Measurements from ENCODE around the gene ERBB4.
"Not testable (repeated sequence)": the region's sequence is repeated elsewhere in the genome, so short reads cannot be mapped to it uniquely, and the experiment has no call there.

The ERBB4 gene

GRCh38 chr2:212133337-212133736, 405.3 kb downstream of the ERBB4 start:
- no peak overlapping the region for H3K27ac Mint-ChIP-seq
- no peaks in the 10 kb centered on the region for H3K27me3 Mint-ChIP-seq
- no peaks in the 10 kb centered on the region for H3K4me1 Mint-ChIP-seq (ENCODE audit: low read depth)
- H3K4me3 Mint-ChIP-seq, result no peak overlapping the region
- H3K9me3 Mint-ChIP-seq (ENCODE audit: low read depth), result peaks cover 11% of the 10 kb centered on the region
- no peaks in the 10 kb centered on the region for H3K36me3 Mint-ChIP-seq

DNA sequence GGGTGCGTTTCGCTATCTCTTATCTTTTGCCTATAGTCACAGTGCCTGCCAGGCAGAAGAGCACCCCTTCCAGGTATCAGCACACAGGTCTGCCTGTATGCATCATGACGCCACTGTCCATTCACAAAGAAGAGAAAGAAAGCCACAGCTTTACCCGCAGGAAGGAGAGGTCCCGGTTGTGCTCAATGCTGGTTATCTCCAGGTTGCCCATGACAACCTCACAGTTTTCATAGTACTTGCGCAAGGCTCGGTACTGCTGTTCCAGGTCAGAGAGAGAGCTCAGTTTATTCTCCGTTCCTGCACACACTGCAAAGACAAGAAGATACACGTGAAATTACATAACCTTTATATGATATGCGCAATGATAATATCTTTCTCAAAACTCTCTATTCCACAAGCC, 414.0 kb downstream of the ERBB4 start:
- Mint-ChIP-seq H3K36me3 (no peaks in the 10 kb centered on the region), H3K4me1 (ENCODE audit: low read depth) (no peaks in the 10 kb centered on the region), H3K27me3 (no peaks in the 10 kb centered on the region), H3K4me3 (no peak overlapping the region), H3K9me3 (ENCODE audit: low read depth) (no peaks in the 10 kb centered on the region), H3K27ac (no peak overlapping the region)

GRCh38 chr2:212119591-212119990, 419.0 kb downstream of the ERBB4 start:
- Mint-ChIP-seq H3K27me3 (no peaks in the 10 kb centered on the region), H3K4me1 (ENCODE audit: low read depth) (no peaks in the 10 kb centered on the region), H3K27ac (no peak overlapping the region), H3K36me3 (no peaks in the 10 kb centered on the region), H3K4me3 (no peak overlapping the region), H3K9me3 (ENCODE audit: low read depth) (no peaks in the 10 kb centered on the region)

DNA sequence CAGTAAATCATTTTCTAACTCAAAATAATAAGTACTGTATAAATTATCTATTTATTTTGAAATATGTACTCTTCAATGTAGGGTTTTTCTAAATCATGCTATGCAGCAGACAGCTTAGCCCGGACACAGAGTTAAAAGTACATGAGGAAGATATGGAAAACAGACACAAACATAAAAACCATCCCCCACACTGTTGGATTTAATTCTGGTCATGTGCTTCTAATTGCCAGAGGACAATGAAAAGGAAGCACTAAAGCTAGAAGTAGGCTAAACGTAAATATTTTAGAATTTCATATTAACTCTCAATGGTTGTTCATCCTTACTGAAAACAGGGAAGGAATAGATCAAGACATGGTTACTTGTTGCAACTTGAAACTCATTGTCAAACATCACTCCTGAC, 420.7 kb downstream of the ERBB4 start:
- H3K4me1 Mint-ChIP-seq (ENCODE audit: low read depth), result no peaks in the 10 kb centered on the region
- no peaks in the 10 kb centered on the region for H3K27me3 Mint-ChIP-seq
- no peak overlapping the region for H3K4me3 Mint-ChIP-seq
- H3K9me3 Mint-ChIP-seq (ENCODE audit: low read depth), result no peaks in the 10 kb centered on the region
- no peaks in the 10 kb centered on the region for H3K36me3 Mint-ChIP-seq
- no peak overlapping the region for H3K27ac Mint-ChIP-seq

- no peaks in the 10 kb centered on the region for H3K4me1 Mint-ChIP-seq (ENCODE audit: low read depth)
- peaks cover under 1% of the 10 kb centered on the region for H3K9me3 Mint-ChIP-seq (ENCODE audit: low read depth)
- H3K27me3 Mint-ChIP-seq, result no peaks in the 10 kb centered on the region
- H3K36me3 Mint-ChIP-seq, result no peaks in the 10 kb centered on the region
- no peak overlapping the region for H3K27ac Mint-ChIP-seq
- H3K4me3 Mint-ChIP-seq, result no peak overlapping the region
Observed at GRCh38 chr2:212114489-212114888, 424.1 kb downstream of the ERBB4 start.

DNA sequence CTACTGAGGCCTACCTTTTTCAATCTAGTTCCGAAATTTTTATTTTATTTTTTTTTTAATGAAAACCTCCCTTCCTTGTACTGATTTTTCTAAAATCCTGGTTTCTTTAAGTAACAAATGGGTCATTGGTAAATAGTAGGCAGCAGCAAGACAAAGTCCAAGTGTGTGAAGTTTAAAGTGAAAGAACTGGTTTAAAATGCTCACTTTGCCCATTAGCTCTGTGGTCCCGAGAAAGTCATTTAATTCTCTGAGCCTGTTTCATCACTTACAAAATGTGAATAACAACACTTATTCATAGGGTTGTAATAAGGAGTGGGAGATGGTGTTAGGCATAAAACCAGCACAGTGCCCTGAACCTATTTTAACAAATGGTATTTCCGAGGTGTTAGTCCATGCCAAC, 426.2 kb downstream of the ERBB4 start:
- no peaks in the 10 kb centered on the region for H3K27me3 Mint-ChIP-seq
- H3K4me1 Mint-ChIP-seq (ENCODE audit: low read depth), result no peaks in the 10 kb centered on the region
- H3K27ac Mint-ChIP-seq, result no peak overlapping the region
- no peak overlapping the region for H3K4me3 Mint-ChIP-seq
- no peaks in the 10 kb centered on the region for H3K36me3 Mint-ChIP-seq
- peaks cover 4% of the 10 kb centered on the region for H3K9me3 Mint-ChIP-seq (ENCODE audit: low read depth)

DNA sequence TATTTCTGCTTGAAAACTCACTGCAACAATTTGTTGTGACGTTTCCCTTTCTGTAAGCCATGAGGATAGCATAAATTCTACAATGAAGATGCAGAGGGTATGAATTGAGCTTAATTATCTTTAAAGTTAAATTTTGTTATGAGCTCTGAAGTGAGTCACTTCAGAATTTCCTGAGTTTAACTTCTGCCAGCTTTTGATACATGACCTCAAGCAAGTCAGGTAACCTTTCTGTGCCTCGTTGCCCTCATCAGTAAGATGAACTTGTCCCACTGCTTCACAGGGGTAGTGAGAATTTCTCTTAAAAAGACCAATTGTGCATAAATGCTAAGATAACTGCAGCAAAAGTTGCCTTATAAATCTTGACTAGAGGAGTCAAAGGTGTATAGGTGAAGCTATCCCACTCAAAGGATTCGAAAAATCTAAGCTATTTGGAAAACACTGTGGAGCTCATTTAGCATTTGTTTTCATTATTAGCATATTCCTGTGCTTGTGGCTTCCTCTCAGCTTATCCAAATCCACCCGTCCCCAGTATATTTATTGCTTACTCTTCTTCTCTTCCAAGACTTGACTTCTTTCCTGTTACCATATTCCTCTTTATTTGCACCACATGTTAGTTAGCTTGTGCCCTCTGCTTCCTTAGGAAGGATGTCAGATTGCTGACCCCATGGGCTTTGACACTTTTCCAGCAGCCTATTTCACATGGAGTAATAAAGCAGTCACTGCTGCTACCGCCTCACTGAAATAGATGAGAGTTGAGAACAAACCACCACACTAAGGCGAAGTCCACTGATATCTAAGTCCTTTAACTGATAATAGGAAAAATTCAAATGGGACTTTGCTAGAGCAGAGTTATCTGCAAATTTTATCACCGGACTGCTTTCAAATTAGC, 428.6 kb downstream of the ERBB4 start:
- H3K36me3 Mint-ChIP-seq, result no peaks in the 10 kb centered on the region
- H3K27me3 Mint-ChIP-seq, result no peaks in the 10 kb centered on the region
- H3K9me3 Mint-ChIP-seq (ENCODE audit: low read depth), result peaks cover 4% of the 10 kb centered on the region
- H3K27ac Mint-ChIP-seq, result no peak overlapping the region
- no peak overlapping the region for H3K4me3 Mint-ChIP-seq
- H3K4me1 Mint-ChIP-seq (ENCODE audit: low read depth), result no peaks in the 10 kb centered on the region

GRCh38 chr2:212109217-212109616, 429.4 kb downstream of the ERBB4 start:
- no peak overlapping the region for H3K27ac Mint-ChIP-seq
- H3K4me3 Mint-ChIP-seq, result no peak overlapping the region
- peaks cover 4% of the 10 kb centered on the region for H3K9me3 Mint-ChIP-seq (ENCODE audit: low read depth)
- no peaks in the 10 kb centered on the region for H3K27me3 Mint-ChIP-seq
- H3K36me3 Mint-ChIP-seq, result no peaks in the 10 kb centered on the region
- no peaks in the 10 kb centered on the region for H3K4me1 Mint-ChIP-seq (ENCODE audit: low read depth)

DNA sequence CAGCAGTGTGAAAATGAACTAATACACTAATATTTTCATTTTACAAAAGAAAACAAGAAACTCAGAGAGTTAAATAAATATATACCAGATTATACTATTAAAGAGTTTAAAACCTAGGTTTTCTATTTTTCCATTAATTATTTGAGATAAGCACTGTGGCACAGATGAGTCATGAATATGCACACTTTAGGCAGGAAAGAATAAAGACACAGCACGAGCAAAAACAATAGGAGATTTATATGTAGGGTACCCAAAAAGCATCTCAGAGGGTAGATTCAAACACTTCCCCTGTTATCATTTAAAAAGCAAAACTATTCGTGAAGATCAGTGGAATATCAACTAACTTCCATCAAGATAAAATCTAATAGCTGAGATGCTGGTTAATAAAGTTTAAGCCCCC, 430.6 kb downstream of the ERBB4 start:
- Mint-ChIP-seq H3K27me3 (no peaks in the 10 kb centered on the region), H3K27ac (no peak overlapping the region), H3K4me3 (no peak overlapping the region), H3K4me1 (ENCODE audit: low read depth) (no peaks in the 10 kb centered on the region), H3K9me3 (ENCODE audit: low read depth) (peaks cover 4% of the 10 kb centered on the region), H3K36me3 (no peaks in the 10 kb centered on the region)

DNA sequence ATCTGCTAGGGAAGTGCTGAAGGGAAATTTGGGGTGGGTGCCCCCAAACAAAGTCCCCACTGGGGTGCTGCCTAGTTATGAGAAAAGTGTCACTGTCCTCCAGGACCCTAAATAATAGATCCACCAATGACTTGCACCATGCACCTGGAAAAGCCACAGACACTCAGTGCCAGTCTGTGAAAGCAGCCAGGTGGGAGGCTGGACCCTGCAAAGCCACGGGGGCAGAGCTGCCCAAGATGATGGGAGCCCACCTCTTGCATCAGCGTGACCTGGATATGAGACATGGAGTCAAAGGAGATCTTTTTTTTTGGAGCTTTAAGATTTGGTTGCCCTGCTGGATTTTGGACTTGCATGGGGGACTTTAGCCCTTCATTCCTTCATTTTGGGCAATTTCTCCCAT, 431.6 kb downstream of the ERBB4 start:
- Mint-ChIP-seq H3K27me3 (no peaks in the 10 kb centered on the region), H3K9me3 (ENCODE audit: low read depth) (peaks cover 4% of the 10 kb centered on the region), H3K27ac (no peak overlapping the region), H3K4me3 (no peak overlapping the region), H3K36me3 (no peaks in the 10 kb centered on the region), H3K4me1 (ENCODE audit: low read depth) (no peaks in the 10 kb centered on the region)

DNA sequence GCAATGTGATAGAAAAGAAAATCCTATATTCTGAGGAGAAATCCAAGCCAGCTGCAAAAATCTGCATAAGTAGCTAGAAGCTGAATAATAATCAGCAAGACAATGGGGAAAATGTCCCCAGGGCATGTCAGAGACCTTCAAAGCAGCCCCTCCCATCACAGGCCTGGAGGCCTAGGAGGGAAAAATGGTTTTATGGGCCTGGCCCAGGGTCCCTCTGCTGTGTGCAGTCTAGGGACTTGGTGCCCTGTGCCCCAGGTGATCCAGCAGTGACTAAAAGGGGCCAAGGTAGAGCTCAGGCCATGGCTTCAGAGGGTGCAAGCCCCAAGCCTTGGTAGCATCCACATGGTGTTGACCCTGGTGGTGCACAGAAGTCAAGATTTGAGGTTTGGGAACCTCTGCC, 432.1 kb downstream of the ERBB4 start:
- not testable (repeated sequence) for H3K4me3 Mint-ChIP-seq; H3K27me3 Mint-ChIP-seq; H3K4me1 Mint-ChIP-seq (ENCODE audit: low read depth); H3K36me3 Mint-ChIP-seq; H3K27ac Mint-ChIP-seq; H3K9me3 Mint-ChIP-seq (ENCODE audit: low read depth)

GRCh38 chr2:212099658-212100057, 438.9 kb downstream of the ERBB4 start:
- no peak overlapping the region for H3K27ac Mint-ChIP-seq
- peaks cover 8% of the 10 kb centered on the region for H3K9me3 Mint-ChIP-seq (ENCODE audit: low read depth)
- no peak overlapping the region for H3K4me3 Mint-ChIP-seq
- H3K36me3 Mint-ChIP-seq, result no peaks in the 10 kb centered on the region
- H3K27me3 Mint-ChIP-seq, result no peaks in the 10 kb centered on the region
- H3K4me1 Mint-ChIP-seq (ENCODE audit: low read depth), result no peaks in the 10 kb centered on the region

GRCh38 chr2:212098966-212099365, 439.6 kb downstream of the ERBB4 start:
- Mint-ChIP-seq H3K36me3 (no peaks in the 10 kb centered on the region), H3K27ac (no peak overlapping the region), H3K4me3 (no peak overlapping the region), H3K4me1 (ENCODE audit: low read depth) (no peaks in the 10 kb centered on the region), H3K9me3 (ENCODE audit: low read depth) (peaks cover 8% of the 10 kb centered on the region), H3K27me3 (no peaks in the 10 kb centered on the region)

DNA sequence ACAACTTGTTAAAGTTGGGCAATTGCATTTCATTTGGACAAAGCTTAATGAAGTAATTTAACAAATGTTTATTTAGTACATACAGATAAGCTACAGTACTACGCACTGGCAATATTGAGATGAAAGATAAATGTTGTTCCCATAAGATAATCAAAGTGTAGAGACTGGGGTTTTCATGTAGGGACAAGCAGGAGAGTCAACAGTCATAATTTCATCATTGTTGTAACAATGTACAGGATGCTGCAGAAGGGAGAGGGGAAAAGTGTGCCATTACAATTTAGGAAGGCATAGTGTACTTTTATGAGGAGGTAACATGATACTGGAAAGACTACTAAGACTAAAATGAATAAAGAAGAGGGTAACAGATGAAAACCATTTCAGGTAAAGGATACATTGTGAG, 441.6 kb downstream of the ERBB4 start:
- Mint-ChIP-seq H3K4me1 (ENCODE audit: low read depth) (no peaks in the 10 kb centered on the region), H3K9me3 (ENCODE audit: low read depth) (peaks cover 8% of the 10 kb centered on the region), H3K36me3 (no peaks in the 10 kb centered on the region), H3K27ac (no peak overlapping the region), H3K27me3 (no peaks in the 10 kb centered on the region), H3K4me3 (no peak overlapping the region)

GRCh38 chr2:212089873-212090272, 448.7 kb downstream of the ERBB4 start:
- Mint-ChIP-seq H3K27me3 (no peaks in the 10 kb centered on the region), H3K4me3 (no peak overlapping the region), H3K36me3 (no peaks in the 10 kb centered on the region), H3K4me1 (ENCODE audit: low read depth) (no peaks in the 10 kb centered on the region), H3K27ac (no peak overlapping the region), H3K9me3 (ENCODE audit: low read depth) (peaks cover 5% of the 10 kb centered on the region)

DNA sequence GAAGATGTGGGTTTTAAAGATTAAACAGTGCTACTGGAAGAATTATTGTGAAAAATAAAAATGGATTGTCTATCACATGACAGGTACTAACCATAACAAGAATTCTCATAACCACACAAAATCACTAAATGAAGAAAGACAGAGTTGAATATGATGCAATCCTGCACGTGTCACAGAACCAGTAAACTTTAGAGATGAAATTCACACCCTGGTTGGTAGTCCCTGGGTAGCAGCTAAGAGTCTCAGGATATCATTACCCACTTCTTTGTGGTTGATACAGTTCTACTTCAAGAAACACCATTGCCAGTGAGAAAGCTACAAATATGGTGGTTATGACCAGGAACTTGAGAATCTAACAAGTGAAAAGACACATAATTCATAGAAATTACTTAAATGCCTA, 450.2 kb downstream of the ERBB4 start:
- Mint-ChIP-seq H3K4me1 (ENCODE audit: low read depth) (no peaks in the 10 kb centered on the region), H3K36me3 (no peaks in the 10 kb centered on the region), H3K4me3 (no peak overlapping the region), H3K9me3 (ENCODE audit: low read depth) (peaks cover 5% of the 10 kb centered on the region), H3K27ac (no peak overlapping the region), H3K27me3 (no peaks in the 10 kb centered on the region)
